ENCODE data around the gene PCDHAC2.

The PCDHAC2 gene

GRCh38 chr5:141001844-141002604 is 35.7 kb downstream of the PCDHAC2 start:
- Histone ChIP-seq H3K27me3 (replicated peaks) (no peaks in the 10 kb centered on the region), H3K36me3 (replicated peaks) (no peaks in the 10 kb centered on the region), H3K4me3 (ENCODE audit: low read depth, low read length) (no peak overlapping the region), H3K27ac (no peak overlapping the region)
- no peak for DNase-seq
- in situ Hi-C loops (cut with HindIII; ENCODE audit: low pct_ligation_motif_present, low sequenced_read_pairs): no loop called here
- TF ChIP-seq CTCF (IDR thresholded peaks at IDR 0.05; ENCODE audit: low read depth, low read length, missing control alignments): no peak

GRCh38 chr5:141002605-141002965 is 36.3 kb downstream of the PCDHAC2 start:
- no peaks in the 10 kb centered on the region for H3K36me3 ChIP-seq (replicated peaks)

GRCh38 chr5:141003031-141003430 is 36.8 kb downstream of the PCDHAC2 start:
- Histone ChIP-seq H3K27ac (no peak overlapping the region), H3K36me3 (replicated peaks) (no peaks in the 10 kb centered on the region), H3K27me3 (replicated peaks) (no peaks in the 10 kb centered on the region), H3K4me3 (ENCODE audit: low read depth, low read length) (no peak overlapping the region)
- no peak for DNase-seq
- in situ Hi-C loops (cut with HindIII; ENCODE audit: low pct_ligation_motif_present, low sequenced_read_pairs): no loop called here
- TF ChIP-seq CTCF (IDR thresholded peaks at IDR 0.05; ENCODE audit: low read depth, low read length, missing control alignments): no peak

More at GRCh38 chr5:141002605-141002965, 36.3 kb downstream of the PCDHAC2 start:
- DNase-seq: no peak
- TF ChIP-seq CTCF (IDR thresholded peaks at IDR 0.05; ENCODE audit: low read depth, low read length, missing control alignments): no peak
- Histone ChIP-seq H3K27ac (no peak overlapping the region), H3K27me3 (replicated peaks) (no peaks in the 10 kb centered on the region), H3K4me3 (ENCODE audit: low read depth, low read length) (no peak overlapping the region)
- in situ Hi-C loops (cut with HindIII; ENCODE audit: low pct_ligation_motif_present, low sequenced_read_pairs): no loop called here

GRCh38 chr5:141003791-141004611 is 37.7 kb downstream of the PCDHAC2 start:
- H3K36me3 ChIP-seq (replicated peaks): no peaks in the 10 kb centered on the region
- no peak overlapping the region for H3K27ac ChIP-seq
- TF ChIP-seq CTCF (IDR thresholded peaks at IDR 0.05; ENCODE audit: low read depth, low read length, missing control alignments): no peak
- in situ Hi-C loops (cut with HindIII; ENCODE audit: low pct_ligation_motif_present, low sequenced_read_pairs): no loop called here
- no peak for DNase-seq
- H3K27me3 ChIP-seq (replicated peaks): no peaks in the 10 kb centered on the region
- no peak overlapping the region for H3K4me3 ChIP-seq (ENCODE audit: low read depth, low read length)

GRCh38 chr5:141007791-141008190 is 41.5 kb downstream of the PCDHAC2 start:
- no peak for DNase-seq
- in situ Hi-C loops (cut with HindIII; ENCODE audit: low pct_ligation_motif_present, low sequenced_read_pairs): no loop called here
- Histone ChIP-seq H3K4me3 (ENCODE audit: low read depth, low read length) (no peak overlapping the region), H3K27ac (no peak overlapping the region), H3K27me3 (replicated peaks) (no peaks in the 10 kb centered on the region), H3K36me3 (replicated peaks) (no peaks in the 10 kb centered on the region)
- no peak for TF ChIP-seq CTCF (IDR thresholded peaks at IDR 0.05; ENCODE audit: low read depth, low read length, missing control alignments)
